ENCODE results near the gene ZNF169. TPM values are rescaled to one million over a fixed set of nuclear protein-coding genes. Genes with fewer than 3 reads are reported as not detected.

The ZNF169 gene
- 10 to 100 TPM in 2 of 4 donors, 1 to 10 TPM in 2; 3.1 to 14.8 (median 8.3) TPM for total RNA-seq

DNA sequence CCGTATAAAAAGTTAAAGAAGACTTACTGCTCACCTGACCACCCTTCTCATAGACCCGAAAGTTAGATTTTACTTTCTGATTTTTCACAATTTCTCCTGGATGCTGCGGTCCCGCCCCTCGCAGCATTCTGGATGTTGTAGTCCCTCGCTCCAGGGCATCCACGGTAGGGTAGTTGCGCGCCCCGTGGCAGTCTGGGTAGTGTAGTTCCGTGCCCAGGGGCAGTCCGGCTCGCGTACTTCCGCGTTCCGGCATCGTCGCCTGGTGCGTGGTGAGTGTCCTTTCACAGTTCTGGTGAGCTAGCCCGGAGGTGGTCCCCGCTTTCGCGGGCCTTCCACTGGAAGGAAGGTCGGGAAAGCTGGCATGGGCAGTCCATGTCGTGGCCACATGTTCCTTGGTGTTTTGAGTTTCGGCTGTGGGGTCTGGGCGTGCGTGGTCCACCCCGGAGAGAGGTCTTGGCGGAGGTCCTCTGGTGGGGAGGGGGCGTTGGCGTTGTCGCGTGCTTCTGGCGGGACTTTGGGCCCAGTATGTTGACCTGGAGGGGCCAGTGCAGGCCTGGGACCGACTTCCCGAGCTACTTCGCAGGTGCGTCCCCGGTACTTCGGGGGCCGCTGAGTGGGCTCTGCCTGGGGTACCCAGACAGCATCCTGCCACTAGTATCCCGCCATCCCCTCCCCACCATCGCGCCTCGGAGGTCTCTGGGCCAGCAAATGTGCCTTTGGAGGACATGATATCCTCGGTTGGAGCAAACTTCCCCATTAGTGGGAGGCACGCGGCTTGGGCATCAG lies at the start of gene ZNF169:
Gene ZNF169 (plus strand): TSS at position 222 of the 786 bp plus-strand sequence. CDS start 19,515 bp downstream, outside the sequence.
- Histone ChIP-seq H3K4me3 (peak within 1 kb of the TSS; percentile 67 to 91), H3K27me3 (no peaks in the 10 kb centered on the region), H3K9me3 (no peaks in the 10 kb centered on the region), H3K36me3 (peaks cover 0 to 4% of the 10 kb centered on the region in 2 donors), H3K4me1 (peaks cover 0 to 16% (median 0%) of the 10 kb centered on the region in 3 donors), H3K27ac (peak within 1 kb of the TSS in 3 of 4 donors; percentile 73 to 81 (median 79))
- 0 to 3% methylated on average over 11 to 16 of the region's 50 CpGs for WGBS, 2 donors (ENCODE audit: low coverage in 1 of 2)
- ATAC-seq = peak; percentile 100
- TF ChIP-seq, protein P1, sequence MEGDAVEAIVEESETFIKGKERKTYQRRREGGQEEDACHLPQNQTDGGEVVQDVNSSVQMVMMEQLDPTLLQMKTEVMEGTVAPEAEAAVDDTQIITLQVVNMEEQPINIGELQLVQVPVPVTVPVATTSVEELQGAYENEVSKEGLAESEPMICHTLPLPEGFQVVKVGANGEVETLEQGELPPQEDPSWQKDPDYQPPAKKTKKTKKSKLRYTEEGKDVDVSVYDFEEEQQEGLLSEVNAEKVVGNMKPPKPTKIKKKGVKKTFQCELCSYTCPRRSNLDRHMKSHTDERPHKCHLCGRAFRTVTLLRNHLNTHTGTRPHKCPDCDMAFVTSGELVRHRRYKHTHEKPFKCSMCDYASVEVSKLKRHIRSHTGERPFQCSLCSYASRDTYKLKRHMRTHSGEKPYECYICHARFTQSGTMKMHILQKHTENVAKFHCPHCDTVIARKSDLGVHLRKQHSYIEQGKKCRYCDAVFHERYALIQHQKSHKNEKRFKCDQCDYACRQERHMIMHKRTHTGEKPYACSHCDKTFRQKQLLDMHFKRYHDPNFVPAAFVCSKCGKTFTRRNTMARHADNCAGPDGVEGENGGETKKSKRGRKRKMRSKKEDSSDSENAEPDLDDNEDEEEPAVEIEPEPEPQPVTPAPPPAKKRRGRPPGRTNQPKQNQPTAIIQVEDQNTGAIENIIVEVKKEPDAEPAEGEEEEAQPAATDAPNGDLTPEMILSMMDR (IDR thresholded peaks at IDR 0.05) = no peak
- peak; percentile 24 to 44 for TF ChIP-seq POLR2A (IDR thresholded peaks at IDR 0.05)
- TF ChIP-seq POLR2AphosphoS5 (IDR thresholded peaks at IDR 0.05) = peak; percentile 77
- TF ChIP-seq EP300 (IDR thresholded peaks at IDR 0.05) = no peak

DNA sequence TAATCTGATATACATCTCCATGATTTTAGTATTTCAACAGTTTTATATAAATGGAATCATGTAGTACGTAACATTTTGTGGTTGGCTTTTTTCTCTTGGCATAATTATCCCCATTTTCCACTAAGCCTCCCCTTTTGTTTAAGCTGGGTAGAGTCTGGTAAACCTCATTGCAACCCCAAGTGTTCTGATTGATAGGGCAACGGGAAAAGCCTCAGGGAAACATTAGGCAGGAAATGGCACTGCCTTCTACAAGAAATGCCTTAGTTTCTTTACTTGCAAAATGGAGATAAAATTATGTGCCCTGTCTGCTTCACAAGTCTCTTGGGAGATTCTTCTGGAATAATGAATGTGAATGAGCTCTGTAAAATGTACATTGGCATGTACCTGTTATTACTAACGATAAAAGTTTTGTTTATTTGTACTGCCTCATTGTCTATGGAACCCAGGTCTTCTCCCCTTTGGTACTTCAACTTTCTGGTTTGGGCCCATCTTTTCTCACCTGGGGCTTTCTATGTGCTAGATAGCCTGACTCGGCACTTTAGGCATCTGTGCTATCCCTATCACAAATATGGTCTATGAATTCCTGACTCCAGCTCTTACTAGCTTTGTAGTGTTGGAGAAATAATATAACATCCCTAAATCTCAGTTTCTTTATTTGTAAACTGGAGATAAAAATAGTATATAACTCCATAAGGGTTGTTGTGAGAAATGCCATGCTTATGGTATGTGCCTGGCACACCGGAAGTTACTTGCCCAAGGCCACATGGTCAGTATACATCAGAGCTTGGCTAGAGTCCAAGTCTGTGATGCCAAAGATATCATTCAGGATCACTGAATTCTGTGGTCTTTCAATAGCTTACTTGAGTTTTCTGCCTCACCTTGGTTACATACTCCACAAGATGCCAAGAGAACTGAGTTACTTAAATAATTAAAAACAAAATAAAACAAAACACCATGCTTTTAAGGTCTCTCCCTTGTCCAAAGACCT lies 48.2 kb upstream of the ZNF169 start:
- Histone ChIP-seq H3K4me1 (peaks cover 0 to 10% (median 0%) of the 10 kb centered on the region in 3 donors), H3K36me3 (no peaks in the 10 kb centered on the region), H3K27me3 (no peaks in the 10 kb centered on the region), H3K4me3 (no peak overlapping the region), H3K9me3 (no peaks in the 10 kb centered on the region), H3K27ac (no peak overlapping the region)
- no peak for ATAC-seq
- TF ChIP-seq POLR2AphosphoS5 (IDR thresholded peaks at IDR 0.05) = no peak
- TF ChIP-seq, protein P1 (IDR thresholded peaks at IDR 0.05) = no peak
- TF ChIP-seq EP300 (IDR thresholded peaks at IDR 0.05) = no peak
- TF ChIP-seq POLR2A (IDR thresholded peaks at IDR 0.05) = no peak
- WGBS, 2 donors (ENCODE audit: low coverage in 1 of 2) = 72% methylated on average over 4 to 5 of the region's 5 CpGs

DNA sequence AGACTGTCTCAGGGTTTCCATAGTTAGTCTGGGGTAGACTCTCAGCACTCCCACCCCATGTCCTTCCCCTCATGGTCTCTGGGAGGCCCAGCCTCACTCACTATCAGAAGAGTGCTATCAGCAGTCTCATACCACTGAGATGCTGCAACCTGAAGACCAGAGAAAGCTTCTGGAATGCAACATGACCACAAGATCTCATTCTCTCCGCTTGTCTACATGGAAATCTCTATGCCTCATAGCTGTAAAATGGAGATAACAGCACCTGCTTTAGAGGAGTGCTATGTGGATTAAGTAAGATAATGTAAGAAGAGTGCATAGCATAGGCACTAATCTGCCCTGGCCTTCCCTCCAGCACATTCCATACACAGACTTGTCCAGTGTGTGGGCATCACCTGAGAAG lies 47.0 kb upstream of the ZNF169 start:
- no peak for ATAC-seq
- H3K4me1 ChIP-seq = peaks cover 0 to 10% (median 0%) of the 10 kb centered on the region in 3 donors
- H3K4me3 ChIP-seq = no peak overlapping the region
- no peaks in the 10 kb centered on the region for H3K27me3 ChIP-seq
- TF ChIP-seq POLR2AphosphoS5 (IDR thresholded peaks at IDR 0.05) (no peak), POLR2A (IDR thresholded peaks at IDR 0.05) (no peak), EP300 (IDR thresholded peaks at IDR 0.05) (no peak)
- TF ChIP-seq, protein P1 (IDR thresholded peaks at IDR 0.05) = no peak
- H3K9me3 ChIP-seq = peaks cover 0 to 6% (median 0%) of the 10 kb centered on the region in 3 donors
- WGBS, 2 donors (ENCODE audit: low coverage in 1 of 2) = 71% methylated on average over 1 of the region's 1 CpG; no CpG with 5 or more reads in 1 of the 2 donors
- no peaks in the 10 kb centered on the region for H3K36me3 ChIP-seq
- no peak overlapping the region for H3K27ac ChIP-seq

GRCh38 chr9:94212531-94212930 lies 46.6 kb upstream of the ZNF169 start:
- ATAC-seq = no peak
- Histone ChIP-seq H3K4me1 (peaks cover 0 to 10% (median 0%) of the 10 kb centered on the region in 3 donors), H3K27me3 (no peaks in the 10 kb centered on the region), H3K27ac (no peak overlapping the region), H3K36me3 (no peaks in the 10 kb centered on the region), H3K4me3 (no peak overlapping the region), H3K9me3 (peaks cover 0 to 10% (median 0%) of the 10 kb centered on the region in 3 donors)
- TF ChIP-seq POLR2AphosphoS5 (IDR thresholded peaks at IDR 0.05) = no peak
- no peak for TF ChIP-seq POLR2A (IDR thresholded peaks at IDR 0.05)
- TF ChIP-seq EP300 (IDR thresholded peaks at IDR 0.05) = no peak
- TF ChIP-seq, protein P1 (IDR thresholded peaks at IDR 0.05) = no peak
- WGBS, 2 donors (ENCODE audit: low coverage in 1 of 2) = 0 to 90% methylated on average over 1 to 2 of the region's 5 CpGs

Data from gastroesophageal sphincter (tissue), 4 donors.